Activated CD4-positive, alpha-beta T cell treated with anti-CD3 and anti-CD28 coated beads, Interleukin-2, amount 50 U/mL, for 24 hours (primary cell): ENCODE measurements around the gene TUBB4B.
"Not testable (repeated sequence)": the region's sequence is repeated elsewhere in the genome, so short reads cannot be mapped to it uniquely, and the experiment has no call there.

Experiments
- DNase-seq, 2 donors: peaks; one replicate each; pipeline ENCODE4 v3.0.0-alpha.2; 2020; ENCODE audit warnings: low read depth in 1 of 2, low spot score in 1 of 2

The TUBB4B gene

GRCh38 chr9:137236238-137236935, 4.7 kb upstream of the TUBB4B start:
- DNase-seq = peak; percentile 86 to 87

- no peak for DNase-seq
Observed at GRCh38 chr9:137236936-137237421, 4.1 kb upstream of the TUBB4B start.

GRCh38 chr9:137237759-137238726, 3.0 kb upstream of the TUBB4B start:
- no peak for DNase-seq

- not testable (repeated sequence) for DNase-seq
Observed at GRCh38 chr9:137239541-137240200, 1.4 kb upstream of the TUBB4B start.

GRCh38 chr9:137240318-137240840, 708 bp upstream of the TUBB4B start:
- peak in 1 of 2 donors; percentile 54 for DNase-seq

GRCh38 chr9:137241490-137242268, 592 bp downstream of the TUBB4B start:
- peak; percentile 36 to 55 for DNase-seq

GRCh38 chr9:137242269-137243203, 1.4 kb downstream of the TUBB4B start:
- no peak for DNase-seq

- DNase-seq = not testable (repeated sequence)
Observed at GRCh38 chr9:137243266-137243625, 2.2 kb downstream of the TUBB4B start.

GRCh38 chr9:137243626-137244485, 2.8 kb downstream of the TUBB4B start:
- no peak for DNase-seq

GRCh38 chr9:137244486-137245449, 3.7 kb downstream of the TUBB4B start:
- DNase-seq = no peak

- no peak for DNase-seq
Observed at GRCh38 chr9:137245450-137246421, 4.6 kb downstream of the TUBB4B start.

- DNase-seq = no peak
Observed at GRCh38 chr9:137247135-137247915, 6.2 kb downstream of the TUBB4B start.

GRCh38 chr9:137247916-137248175, 6.8 kb downstream of the TUBB4B start:
- no peak for DNase-seq

- no peak for DNase-seq
Observed at GRCh38 chr9:137250329-137251193, 9.5 kb downstream of the TUBB4B start.

- no peak for DNase-seq
Observed at GRCh38 chr9:137251194-137251461, 10.0 kb downstream of the TUBB4B start, which contains the start of gene STPG3. Gene STPG3 (plus strand): TSS chr9:137251286. CDS start chr9:137251287, 1 bp downstream.
